Keratinocyte (primary cell): ENCODE results near the gene FRAS1. TPM values are rescaled to one million over a fixed set of nuclear protein-coding genes. Genes with fewer than 3 reads are reported as not detected.

ENCODE experiments used
- DNase-seq: peaks from one replicate; pipeline ENCODE4 v3.0.0-alpha.2; 2011; ENCODE audit warnings: low read depth, missing footprints, low spot score
- FAIRE-seq: peaks from 2 replicates; lab custom pipeline; 2011; peaks lifted over from hg19 to GRCh38; lab: Jason Lieb, UNC
- H2AFZ ChIP-seq: 2 replicates; pipeline ENCODE4 v1.6.0; 2012; ENCODE audit warnings: low read length, control low read depth, inconsistent platforms; ENCODE audit not compliant: control insufficient read depth
- H3K27ac ChIP-seq: 2 replicates; pipeline ENCODE4 v1.5.1; 2011; ENCODE audit warnings: low read length; ENCODE audit not compliant: control insufficient read depth, insufficient read depth
- H3K27me3 ChIP-seq: 3 replicates; pipeline ENCODE4 v1.6.0; 2011; ENCODE audit warnings: low read length; ENCODE audit not compliant: control insufficient read depth, insufficient read depth; ENCODE audit errors: extremely low read depth
- H3K36me3 ChIP-seq, 2 experiments: 2 replicates in 1 of 2; 3 replicates in 1 of 2; pipeline ENCODE4 v1.5.1; 2011; ENCODE audit warnings: low read length in 2 of 2, mild to moderate bottlenecking in 1 of 2; ENCODE audit not compliant: control insufficient read depth in 2 of 2, insufficient read depth in 2 of 2; ENCODE audit errors: extremely low read depth in 1 of 2
- H3K4me1 ChIP-seq: 3 replicates; pipeline ENCODE4 v1.5.1; 2011; ENCODE audit warnings: low read length; ENCODE audit not compliant: control insufficient read depth, insufficient read depth; ENCODE audit errors: extremely low read depth
- H3K4me2 ChIP-seq: 3 replicates; pipeline ENCODE4 v1.6.0; 2011; ENCODE audit warnings: low read depth, low read length; ENCODE audit not compliant: control insufficient read depth, insufficient read depth; ENCODE audit errors: extremely low read depth
- H3K4me3 ChIP-seq, 3 experiments: fragments of 200-600 bp in 1 of 3; sonication (generic) in 1 of 3; 2 replicates in 2 of 3; 3 replicates in 1 of 3; pipeline ENCODE4 v1.5.1; 2011 to 2016; ENCODE audit warnings: low read length in 3 of 3, mild to moderate bottlenecking in 3 of 3, control low read depth in 2 of 3, inconsistent platforms in 1 of 3, low read depth in 1 of 3, mixed read lengths in 1 of 3, mixed run types in 1 of 3, moderate library complexity in 1 of 3; ENCODE audit not compliant: control insufficient read depth in 2 of 3, insufficient read depth in 2 of 3; ENCODE audit errors: extremely low read depth in 1 of 3
- H3K79me2 ChIP-seq: 2 replicates; pipeline ENCODE4 v1.6.0; 2012; ENCODE audit warnings: low read length; ENCODE audit not compliant: control insufficient read depth, insufficient read depth
- H3K9ac ChIP-seq: 3 replicates; pipeline ENCODE4 v1.6.0; 2011; ENCODE audit warnings: low read length; ENCODE audit not compliant: control insufficient read depth, insufficient read depth; ENCODE audit errors: extremely low read depth
- H3K9me1 ChIP-seq: 3 replicates; pipeline ENCODE4 v1.6.0; 2011; ENCODE audit warnings: low read length; ENCODE audit not compliant: control insufficient read depth, insufficient read depth; ENCODE audit errors: extremely low read depth
- H3K9me3 ChIP-seq: 2 replicates; pipeline ENCODE4 v1.5.1; 2012; ENCODE audit warnings: low read depth, low read length; ENCODE audit not compliant: control insufficient read depth
- H4K20me1 ChIP-seq: 3 replicates; pipeline ENCODE4 v1.6.0; 2011; ENCODE audit warnings: low read length; ENCODE audit not compliant: control insufficient read depth, insufficient read depth; ENCODE audit errors: extremely low read depth
- CTCF ChIP-seq, 3 experiments: IDR thresholded peaks in 1 of 3; conservative IDR thresholded peaks in 1 of 3; optimal IDR thresholded peaks in 1 of 3; 2 replicates in 2 of 3; 3 replicates in 1 of 3; pipeline versions ENCODE3 to v1.5.1; 2011; ENCODE audit warnings: low read length in 3 of 3, mild to moderate bottlenecking in 3 of 3, moderate library complexity in 2 of 3, control low read depth in 1 of 3, inconsistent platforms in 1 of 3; ENCODE audit not compliant: insufficient read depth in 2 of 3; ENCODE audit errors: extremely low read depth in 1 of 3
- EZH2 ChIP-seq: IDR thresholded peaks from one replicate; pipeline ENCODE4 v1.6.1; 2012; ENCODE audit warnings: inconsistent platforms, mild to moderate bottlenecking, low read length, moderate library complexity
- dilution Hi-C: fragments of 300-500 bp; cut with MboI; formaldehyde crosslinking; loops from one replicate; pipeline ENCODE4 v1.7.0; 2020; ENCODE audit warnings: low sequenced_read_pairs; ENCODE audit not compliant: extremely low pct_ligation_motif_present
- polyA plus RNA-seq, 5 experiments: library from polyadenylated mRNA; depleted of rRNA in 3 of 5; stranded (reverse) in 3 of 5; stranded (forward) in 1 of 5; unstranded in 1 of 5; fragments of >200 nt; gene quantifications; 1 replicate in 1 of 5; 2 replicates in 3 of 5; 3 replicates in 1 of 5; pipeline versions ENCODE4 v1.2.1 to v1.2.3, GENCODE V29; 2011 to 2012; ENCODE audit warnings: missing spikeins in 2 of 5, low read depth in 1 of 5, low replicate concordance in 1 of 5

The FRAS1 gene
- polyA plus RNA-seq, 1 donor (not counting 4 experiments of a cell fraction or from before 2014, with no cell fraction given): 3.5 TPM

- TF ChIP-seq CTCF (optimal IDR thresholded peaks at IDR 0.05 in 1 of 3, IDR thresholded peaks at IDR 0.05 in 1 of 3, conservative IDR thresholded peaks at IDR 0.05 in 1 of 3; ENCODE audit: extremely low read depth in 1 of 3, insufficient read depth in 2 of 3, low read length in 3 of 3) (no peak), EZH2 (no peak)
- no peaks in the 10 kb centered on the region for H3K36me3 ChIP-seq
- no peaks in the 10 kb centered on the region for H4K20me1 ChIP-seq
- DNase-seq (no peak), FAIRE-seq (no peak)
- no peak overlapping the region for H3K4me2 ChIP-seq
- H3K4me1 ChIP-seq: no peaks in the 10 kb centered on the region
- H3K9ac ChIP-seq: no peak overlapping the region
- no peaks in the 10 kb centered on the region for H3K79me2 ChIP-seq
- no peak overlapping the region for H2AFZ ChIP-seq
- no peaks in the 10 kb centered on the region for H3K27me3 ChIP-seq
- no peaks in the 10 kb centered on the region for H3K9me1 ChIP-seq
- dilution Hi-C loops: no loop called here
- no peak overlapping the region for H3K4me3 ChIP-seq
- no peaks in the 10 kb centered on the region for H3K9me3 ChIP-seq
- H3K27ac ChIP-seq: no peak overlapping the region
Observed at GRCh38 chr4:78152795-78153194, 95.7 kb downstream of the FRAS1 start.

DNA sequence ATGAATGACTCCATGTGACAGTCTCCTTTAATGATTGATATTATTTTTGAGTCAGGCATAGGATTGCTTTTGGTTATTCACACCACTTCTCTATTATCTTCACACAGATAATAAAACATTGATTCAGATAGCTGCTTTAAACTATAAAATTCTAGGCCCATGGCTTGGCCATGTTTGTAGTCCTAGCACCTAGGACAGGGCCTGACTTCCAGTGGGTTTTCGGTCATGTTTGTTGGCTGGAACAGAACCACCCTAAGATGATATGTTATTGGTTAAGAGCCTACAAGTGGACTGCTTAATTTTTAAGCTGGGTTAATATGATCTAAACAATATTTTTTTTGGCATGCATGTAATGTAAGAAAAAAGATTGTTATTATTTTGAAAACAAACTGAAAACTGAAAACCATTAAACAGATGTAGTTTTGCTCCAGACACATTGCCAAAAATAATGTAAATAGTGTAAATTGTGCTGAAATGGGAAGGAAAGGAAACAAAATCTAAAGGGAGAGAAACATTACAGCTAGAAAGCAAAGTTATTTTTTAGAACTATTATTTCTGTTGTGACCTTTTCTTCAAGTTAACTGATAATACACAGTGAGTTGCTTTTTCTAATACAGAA lies 98.0 kb downstream of the FRAS1 start:
- Histone ChIP-seq H2AFZ (no peak overlapping the region), H3K27ac (no peak overlapping the region), H3K36me3 (no peaks in the 10 kb centered on the region), H3K27me3 (no peaks in the 10 kb centered on the region), H3K4me1 (no peaks in the 10 kb centered on the region), H3K79me2 (no peaks in the 10 kb centered on the region), H3K9me3 (no peaks in the 10 kb centered on the region), H3K4me3 (no peak overlapping the region), H4K20me1 (no peaks in the 10 kb centered on the region), H3K9me1 (no peaks in the 10 kb centered on the region), H3K4me2 (no peak overlapping the region), H3K9ac (no peak overlapping the region)
- TF ChIP-seq CTCF (optimal IDR thresholded peaks at IDR 0.05 in 1 of 3, IDR thresholded peaks at IDR 0.05 in 1 of 3, conservative IDR thresholded peaks at IDR 0.05 in 1 of 3; ENCODE audit: extremely low read depth in 1 of 3, insufficient read depth in 2 of 3, low read length in 3 of 3) (no peak), EZH2 (no peak)
- DNase-seq: no peak
- no peak for FAIRE-seq
- dilution Hi-C loops: no loop called here
